Measurements from ENCODE around the gene GJC2.

GJC2 gene

DNA sequence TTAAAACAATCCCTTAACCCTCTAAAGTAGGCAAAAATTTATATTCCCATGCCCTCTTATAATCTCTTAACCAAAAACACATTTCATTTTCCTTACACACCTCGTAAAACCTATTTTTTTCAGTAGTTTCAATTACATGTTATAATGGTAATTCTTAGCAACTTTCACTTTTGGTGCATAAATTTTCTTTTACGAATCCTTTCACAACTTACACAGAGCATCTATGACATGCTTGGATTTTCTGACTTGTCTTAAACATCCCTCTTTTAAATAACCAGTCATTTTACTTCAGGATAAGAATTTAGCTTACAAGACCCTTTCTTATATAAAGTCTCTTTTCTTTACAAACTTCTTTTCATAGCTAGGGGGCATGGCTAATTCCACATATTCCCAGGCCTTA, 31.7 kb upstream of the GJC2 start:
- Histone ChIP-seq H3K27me3 (ENCODE audit: insufficient read depth, poor library complexity, severe bottlenecking) (no peaks in the 10 kb centered on the region), H3K4me3 (replicated peaks; ENCODE audit: insufficient read depth, low read length) (no peak overlapping the region), H3K27ac (replicated peaks) (no peak overlapping the region)
- TF ChIP-seq GABPA (IDR thresholded peaks at IDR 0.05; ENCODE audit: low read depth): no peak
- DNase-seq (ENCODE audit: low read depth in 1 of 2, low spot score in 1 of 2): no peak

DNA sequence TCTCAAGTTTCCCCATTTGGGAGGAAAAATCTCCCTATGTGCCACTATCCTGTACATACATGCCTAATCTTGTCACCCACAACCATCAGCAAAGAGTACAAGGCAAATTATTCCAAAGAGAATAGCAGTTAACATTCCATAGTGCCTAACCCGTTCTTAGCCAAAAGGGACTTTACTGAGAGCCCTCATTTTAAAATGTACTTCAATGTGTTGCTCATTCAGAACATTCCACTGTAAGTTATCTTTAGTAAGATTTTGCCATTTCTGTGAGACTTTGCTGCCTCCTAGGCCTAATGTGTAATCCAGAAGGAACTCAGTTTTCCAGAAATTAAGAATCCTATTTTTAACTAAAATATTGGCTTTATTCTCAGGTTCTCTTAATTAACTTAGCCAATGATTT, 29.4 kb upstream of the GJC2 start:
- TF ChIP-seq, protein P1, sequence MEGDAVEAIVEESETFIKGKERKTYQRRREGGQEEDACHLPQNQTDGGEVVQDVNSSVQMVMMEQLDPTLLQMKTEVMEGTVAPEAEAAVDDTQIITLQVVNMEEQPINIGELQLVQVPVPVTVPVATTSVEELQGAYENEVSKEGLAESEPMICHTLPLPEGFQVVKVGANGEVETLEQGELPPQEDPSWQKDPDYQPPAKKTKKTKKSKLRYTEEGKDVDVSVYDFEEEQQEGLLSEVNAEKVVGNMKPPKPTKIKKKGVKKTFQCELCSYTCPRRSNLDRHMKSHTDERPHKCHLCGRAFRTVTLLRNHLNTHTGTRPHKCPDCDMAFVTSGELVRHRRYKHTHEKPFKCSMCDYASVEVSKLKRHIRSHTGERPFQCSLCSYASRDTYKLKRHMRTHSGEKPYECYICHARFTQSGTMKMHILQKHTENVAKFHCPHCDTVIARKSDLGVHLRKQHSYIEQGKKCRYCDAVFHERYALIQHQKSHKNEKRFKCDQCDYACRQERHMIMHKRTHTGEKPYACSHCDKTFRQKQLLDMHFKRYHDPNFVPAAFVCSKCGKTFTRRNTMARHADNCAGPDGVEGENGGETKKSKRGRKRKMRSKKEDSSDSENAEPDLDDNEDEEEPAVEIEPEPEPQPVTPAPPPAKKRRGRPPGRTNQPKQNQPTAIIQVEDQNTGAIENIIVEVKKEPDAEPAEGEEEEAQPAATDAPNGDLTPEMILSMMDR (IDR thresholded peaks at IDR 0.05; ENCODE audit: insufficient read depth, low read length): no peak
- TF ChIP-seq, protein P2, sequence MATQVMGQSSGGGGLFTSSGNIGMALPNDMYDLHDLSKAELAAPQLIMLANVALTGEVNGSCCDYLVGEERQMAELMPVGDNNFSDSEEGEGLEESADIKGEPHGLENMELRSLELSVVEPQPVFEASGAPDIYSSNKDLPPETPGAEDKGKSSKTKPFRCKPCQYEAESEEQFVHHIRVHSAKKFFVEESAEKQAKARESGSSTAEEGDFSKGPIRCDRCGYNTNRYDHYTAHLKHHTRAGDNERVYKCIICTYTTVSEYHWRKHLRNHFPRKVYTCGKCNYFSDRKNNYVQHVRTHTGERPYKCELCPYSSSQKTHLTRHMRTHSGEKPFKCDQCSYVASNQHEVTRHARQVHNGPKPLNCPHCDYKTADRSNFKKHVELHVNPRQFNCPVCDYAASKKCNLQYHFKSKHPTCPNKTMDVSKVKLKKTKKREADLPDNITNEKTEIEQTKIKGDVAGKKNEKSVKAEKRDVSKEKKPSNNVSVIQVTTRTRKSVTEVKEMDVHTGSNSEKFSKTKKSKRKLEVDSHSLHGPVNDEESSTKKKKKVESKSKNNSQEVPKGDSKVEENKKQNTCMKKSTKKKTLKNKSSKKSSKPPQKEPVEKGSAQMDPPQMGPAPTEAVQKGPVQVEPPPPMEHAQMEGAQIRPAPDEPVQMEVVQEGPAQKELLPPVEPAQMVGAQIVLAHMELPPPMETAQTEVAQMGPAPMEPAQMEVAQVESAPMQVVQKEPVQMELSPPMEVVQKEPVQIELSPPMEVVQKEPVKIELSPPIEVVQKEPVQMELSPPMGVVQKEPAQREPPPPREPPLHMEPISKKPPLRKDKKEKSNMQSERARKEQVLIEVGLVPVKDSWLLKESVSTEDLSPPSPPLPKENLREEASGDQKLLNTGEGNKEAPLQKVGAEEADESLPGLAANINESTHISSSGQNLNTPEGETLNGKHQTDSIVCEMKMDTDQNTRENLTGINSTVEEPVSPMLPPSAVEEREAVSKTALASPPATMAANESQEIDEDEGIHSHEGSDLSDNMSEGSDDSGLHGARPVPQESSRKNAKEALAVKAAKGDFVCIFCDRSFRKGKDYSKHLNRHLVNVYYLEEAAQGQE (IDR thresholded peaks at IDR 0.05; ENCODE audit: insufficient replicate concordance, low read depth): no peak
- no peak for TF ChIP-seq SPI1 (IDR thresholded peaks at IDR 0.05; ENCODE audit: borderline replicate concordance, low read depth)
- TF ChIP-seq POLR2AphosphoS5 (IDR thresholded peaks at IDR 0.05; ENCODE audit: low read depth): no peak
- no peak for TF ChIP-seq GABPA (IDR thresholded peaks at IDR 0.05; ENCODE audit: low read depth)
- H3K27me3 ChIP-seq (ENCODE audit: insufficient read depth, poor library complexity, severe bottlenecking): no peaks in the 10 kb centered on the region

DNA sequence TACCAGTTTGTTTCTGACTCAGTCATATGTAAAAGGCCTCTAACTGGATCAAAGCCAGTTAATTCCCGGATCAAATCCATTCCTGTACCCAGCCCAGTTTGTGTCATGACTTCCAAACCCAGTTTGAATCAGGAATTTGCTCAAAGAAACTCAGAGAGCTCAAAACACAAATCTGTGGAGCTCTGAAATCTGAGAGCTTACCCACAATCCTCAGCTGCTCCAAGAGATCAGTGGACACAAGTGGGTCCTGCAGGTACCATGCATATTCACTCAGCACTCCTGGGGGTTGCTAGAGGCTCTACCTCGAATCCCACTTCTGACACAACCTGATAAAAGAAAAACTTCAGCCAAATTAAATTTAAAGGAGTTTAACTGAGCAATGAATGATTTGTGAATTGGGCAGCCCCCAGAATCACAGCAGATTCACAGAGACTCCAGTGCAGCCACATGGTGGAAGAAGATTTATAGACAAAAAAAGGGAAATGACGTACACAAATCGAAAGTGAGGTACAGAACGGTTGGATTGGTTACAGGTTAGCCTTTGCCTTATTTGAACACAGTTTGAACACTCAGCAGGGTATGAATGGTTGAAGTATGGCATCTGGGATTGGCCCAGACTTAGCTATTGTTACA, 28.8 kb upstream of the GJC2 start:
- Histone ChIP-seq H3K4me3 (replicated peaks; ENCODE audit: insufficient read depth, low read length) (no peak overlapping the region), H3K27ac (replicated peaks) (no peak overlapping the region), H3K27me3 (ENCODE audit: insufficient read depth, poor library complexity, severe bottlenecking) (no peaks in the 10 kb centered on the region)
- TF ChIP-seq SPI1 (IDR thresholded peaks at IDR 0.05; ENCODE audit: borderline replicate concordance, low read depth): no peak
- no peak for TF ChIP-seq GABPA (IDR thresholded peaks at IDR 0.05; ENCODE audit: low read depth)
- TF ChIP-seq, protein P2 (IDR thresholded peaks at IDR 0.05; ENCODE audit: insufficient replicate concordance, low read depth): no peak
- TF ChIP-seq POLR2AphosphoS5 (IDR thresholded peaks at IDR 0.05; ENCODE audit: low read depth): no peak
- TF ChIP-seq, protein P1 (IDR thresholded peaks at IDR 0.05; ENCODE audit: insufficient read depth, low read length): no peak
- no peak for DNase-seq (ENCODE audit: low read depth in 1 of 2, low spot score in 1 of 2)

More for the DNA sequence above, 29.4 kb upstream of the GJC2 start:
- no peak for DNase-seq (ENCODE audit: low read depth in 1 of 2, low spot score in 1 of 2)
- Histone ChIP-seq H3K4me3 (replicated peaks; ENCODE audit: insufficient read depth, low read length) (no peak overlapping the region), H3K27ac (replicated peaks) (no peak overlapping the region)

DNA sequence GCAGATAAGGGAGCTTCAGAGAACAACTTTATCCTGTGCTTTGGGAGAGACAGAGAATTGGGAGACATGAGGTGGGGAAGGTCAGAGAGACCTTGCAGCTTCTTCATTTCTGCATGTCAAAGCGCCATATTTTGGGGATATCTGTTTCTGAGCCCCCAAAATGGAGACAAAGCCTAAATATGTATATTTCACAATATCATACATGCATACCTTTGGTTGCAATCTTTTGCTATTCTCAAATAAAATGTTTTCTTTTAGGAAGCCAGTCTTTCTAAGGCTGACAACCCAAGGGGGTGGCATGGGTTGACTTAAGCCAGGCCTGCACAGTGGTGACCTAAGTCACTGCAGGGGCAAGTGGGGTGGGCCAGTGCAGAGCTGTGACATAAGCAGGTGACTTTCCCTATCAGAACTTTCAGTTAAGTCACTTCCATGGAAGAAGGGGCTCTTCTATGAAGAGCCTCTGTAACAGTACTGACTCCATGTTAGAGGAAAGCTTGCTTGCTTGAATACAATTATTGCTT, 26.7 kb upstream of the GJC2 start:
- H3K27me3 ChIP-seq (ENCODE audit: insufficient read depth, poor library complexity, severe bottlenecking): no peaks in the 10 kb centered on the region
- H3K27ac ChIP-seq (replicated peaks): no peak overlapping the region
- no peak for DNase-seq (ENCODE audit: low read depth in 1 of 2, low spot score in 1 of 2)
- H3K4me3 ChIP-seq (replicated peaks; ENCODE audit: insufficient read depth, low read length): no peak overlapping the region
- TF ChIP-seq POLR2AphosphoS5 (IDR thresholded peaks at IDR 0.05; ENCODE audit: low read depth) (no peak), SPI1 (IDR thresholded peaks at IDR 0.05; ENCODE audit: borderline replicate concordance, low read depth) (no peak), GABPA (IDR thresholded peaks at IDR 0.05; ENCODE audit: low read depth) (no peak)
- TF ChIP-seq, protein P1 (IDR thresholded peaks at IDR 0.05; ENCODE audit: insufficient read depth, low read length): no peak
- TF ChIP-seq, protein P2 (IDR thresholded peaks at IDR 0.05; ENCODE audit: insufficient replicate concordance, low read depth): no peak

Data from HL-60 (cell line).